Activated CD8-positive, alpha-beta memory T cell treated with anti-CD3 and anti-CD28 coated beads for 24 hours (primary cell): Measurements from ENCODE around the gene NEDD4.
"Not testable (repeated sequence)": the region's sequence is repeated elsewhere in the genome, so short reads cannot be mapped to it uniquely, and the experiment has no call there.

ENCODE experiments used
- DNase-seq: peaks from one replicate; pipeline ENCODE4 v3.0.0-alpha.2; 2020

NEDD4 gene

GRCh38 chr15:55823699-55824340 is 169.6 kb downstream of the NEDD4 start:
- DNase-seq, result no peak

GRCh38 chr15:55823191-55823670 is 170.2 kb downstream of the NEDD4 start:
- no peak for DNase-seq

- DNase-seq, result not testable (repeated sequence)
These were observed 171.7 kb downstream of the NEDD4 start for GRCh38 chr15:55821740-55822139.

DNA sequence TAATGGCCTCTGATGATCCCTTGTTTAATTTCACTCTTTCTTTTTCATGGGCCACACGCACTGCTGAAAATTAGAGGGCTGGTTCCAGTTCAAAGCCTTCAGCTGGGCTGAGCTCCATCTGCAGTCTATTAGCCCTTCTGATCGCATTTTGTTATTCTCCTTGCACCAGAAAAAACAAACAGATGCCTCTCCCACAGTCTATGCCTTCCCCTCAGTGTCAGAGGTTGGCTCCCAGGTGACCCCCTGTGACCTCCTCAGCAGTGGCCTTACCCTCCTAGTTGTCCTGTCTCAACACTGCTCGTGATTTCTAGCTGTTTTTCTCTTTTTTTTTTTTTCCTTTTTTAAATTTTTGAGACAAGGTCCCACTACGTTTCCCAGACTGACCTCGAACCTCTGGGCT is 173.4 kb downstream of the NEDD4 start:
- no peak for DNase-seq

DNA sequence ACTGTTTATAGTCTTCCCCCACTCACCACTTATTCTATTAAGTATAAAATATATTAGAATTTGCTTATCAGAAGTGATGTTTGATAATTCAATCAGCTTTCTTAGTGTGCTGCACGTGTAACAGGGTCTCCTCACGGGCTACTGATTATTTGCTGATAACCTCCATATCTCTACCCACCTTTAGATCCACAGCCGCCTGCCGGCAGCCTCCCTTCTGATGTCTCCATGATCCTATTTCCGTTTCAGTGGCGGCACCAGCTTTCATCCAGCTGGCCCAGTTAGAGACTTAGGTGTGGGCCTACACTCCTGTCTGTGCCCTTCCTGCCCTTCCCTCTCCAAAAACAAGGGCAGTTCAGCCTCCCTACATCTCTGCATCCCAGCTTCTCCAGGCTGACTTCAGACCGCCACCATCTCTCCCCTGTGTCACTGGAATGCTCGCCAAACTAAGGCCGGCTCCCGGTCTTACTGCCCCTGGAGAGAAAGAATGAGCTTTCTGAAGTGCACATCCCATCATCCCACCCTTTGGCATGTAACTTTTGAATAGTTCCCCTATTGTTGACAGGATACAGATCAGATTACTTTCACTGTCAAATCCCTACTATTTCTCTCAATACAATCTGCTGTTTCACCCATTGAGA is 173.9 kb downstream of the NEDD4 start:
- DNase-seq, result no peak

DNA sequence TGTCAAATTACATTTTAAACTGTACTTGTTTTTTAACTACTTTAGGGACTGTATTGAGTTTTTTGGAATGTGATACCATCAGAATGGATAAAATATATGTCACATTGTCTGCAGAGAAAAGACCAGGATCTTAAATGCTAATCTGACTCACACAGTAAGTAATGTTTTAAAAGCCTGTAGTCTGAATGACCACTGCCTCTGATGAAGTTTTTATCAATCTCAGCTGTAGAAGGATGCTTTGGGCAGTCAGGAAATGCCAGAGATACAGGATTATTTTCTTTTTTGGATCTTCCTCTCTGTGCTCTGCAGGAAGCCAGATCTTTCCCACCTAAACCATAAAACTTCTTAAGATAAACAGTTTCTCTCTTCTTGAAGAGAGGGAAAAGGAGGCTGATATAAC is 177.4 kb downstream of the NEDD4 start:
- no peak for DNase-seq

DNA sequence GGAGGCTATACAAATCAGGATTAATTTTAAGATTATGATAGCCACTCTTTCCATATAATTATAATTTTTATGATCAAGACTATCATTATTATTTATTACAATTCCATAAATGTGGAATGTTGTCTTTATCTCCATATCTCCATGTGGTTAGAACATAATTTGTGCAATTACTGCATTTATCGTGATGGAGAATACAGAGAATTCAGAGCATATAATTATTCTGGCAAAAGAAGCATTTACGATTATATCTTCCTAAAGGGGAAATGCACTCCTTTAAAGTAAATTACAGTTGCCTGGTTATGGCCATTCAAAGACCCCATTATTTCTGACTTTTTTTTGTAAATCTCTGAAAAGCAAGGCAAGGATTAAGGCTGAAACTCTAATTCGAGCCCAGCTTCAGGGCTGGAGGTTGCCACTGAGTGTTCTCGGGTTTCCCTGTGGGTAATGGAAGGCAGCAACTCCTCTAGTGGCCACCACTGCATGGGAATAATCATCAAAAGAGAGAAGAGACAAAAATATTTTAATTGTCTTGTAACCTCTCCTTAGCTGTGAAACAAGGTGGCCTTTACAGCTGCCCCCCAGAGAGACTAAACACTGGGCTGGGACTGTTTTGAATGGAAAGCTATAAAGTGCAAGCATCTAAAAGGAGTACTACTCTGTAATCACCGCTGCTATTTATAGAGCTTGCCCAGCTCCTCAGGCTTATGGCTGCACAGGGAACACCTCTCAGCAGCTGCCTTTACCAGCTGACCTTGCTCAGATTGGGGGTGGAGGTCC is 190.6 kb downstream of the NEDD4 start:
- no peak for DNase-seq

DNA sequence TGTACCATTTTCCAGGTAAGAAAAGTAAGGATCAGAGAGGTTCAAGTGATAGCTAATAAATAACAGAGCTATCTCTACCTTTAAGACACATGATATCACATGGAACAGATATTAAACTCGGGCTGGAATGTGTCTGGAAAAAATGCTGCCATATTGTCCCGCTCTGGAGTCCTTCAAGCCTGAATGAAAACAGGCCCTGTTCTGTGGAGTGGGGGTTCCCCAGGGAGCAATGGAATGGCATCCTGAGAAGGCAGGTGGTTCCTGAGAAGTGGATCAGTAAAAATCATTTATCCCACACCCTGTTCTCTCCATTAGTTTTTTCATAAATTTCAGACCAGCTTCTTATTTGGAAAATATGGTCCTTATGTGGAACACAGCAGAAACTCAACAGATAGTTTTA is 193.2 kb downstream of the NEDD4 start:
- no peak for DNase-seq

- no peak for DNase-seq
These were observed 193.9 kb downstream of the NEDD4 start for GRCh38 chr15:55799291-55800212.

- DNase-seq, result no peak
These were observed 197.0 kb downstream of the NEDD4 start for GRCh38 chr15:55796321-55796965.

GRCh38 chr15:55795031-55795430 is 198.4 kb downstream of the NEDD4 start:
- no peak for DNase-seq

- DNase-seq, result no peak
These were observed 201.6 kb downstream of the NEDD4 start for GRCh38 chr15:55791551-55792400.

DNA sequence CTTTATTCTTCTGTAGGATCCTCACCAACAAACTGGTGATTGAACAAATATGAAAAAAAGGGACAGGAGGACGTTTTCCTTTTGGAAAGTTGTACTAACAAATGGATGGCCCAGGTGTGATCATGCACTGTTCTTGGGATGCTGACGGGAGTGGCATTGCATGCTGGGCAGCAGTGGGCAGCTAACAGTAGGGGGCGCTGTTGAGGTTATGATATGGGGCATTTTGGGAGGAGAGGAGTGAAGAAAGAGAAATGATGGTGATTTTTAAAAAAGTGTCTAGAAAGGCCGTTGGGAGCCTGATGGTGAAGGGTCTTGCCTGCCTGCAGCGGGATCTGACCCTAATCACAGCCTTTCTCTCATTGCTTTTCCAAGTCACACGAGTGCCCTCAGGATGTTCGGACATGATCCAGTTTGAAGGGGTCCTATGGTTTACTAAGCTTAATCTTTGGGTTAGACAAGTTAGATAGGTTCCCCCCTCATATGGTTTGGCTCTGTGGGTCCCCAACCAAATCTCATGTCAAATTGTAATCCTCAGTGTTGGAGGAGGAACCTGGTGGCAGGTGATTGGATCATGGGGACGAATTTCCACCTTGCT is 204.2 kb downstream of the NEDD4 start:
- DNase-seq, result peak; percentile 77

DNA sequence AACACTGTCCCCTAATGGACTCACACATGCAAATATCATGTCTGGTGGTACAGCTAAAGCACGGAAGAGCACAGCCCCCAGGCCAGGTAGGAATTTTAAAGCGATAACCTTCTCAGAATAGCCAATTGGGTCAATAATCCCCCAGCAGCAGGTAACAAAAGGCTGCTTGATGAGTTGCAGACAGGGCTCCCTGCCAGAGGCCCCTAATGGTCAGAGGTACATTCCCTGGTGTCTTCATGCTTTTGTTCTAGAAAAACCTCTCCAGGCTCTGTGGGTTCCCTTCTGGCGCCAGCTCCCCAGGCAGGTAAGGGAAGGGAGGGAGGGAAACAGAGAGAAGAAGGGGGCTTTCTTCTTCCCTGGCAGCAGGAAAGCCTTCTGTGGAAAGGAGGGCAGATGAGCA is 207.1 kb downstream of the NEDD4 start:
- DNase-seq, result no peak

- DNase-seq, result not testable (repeated sequence)
These were observed 207.8 kb downstream of the NEDD4 start for GRCh38 chr15:55785593-55785992.

DNA sequence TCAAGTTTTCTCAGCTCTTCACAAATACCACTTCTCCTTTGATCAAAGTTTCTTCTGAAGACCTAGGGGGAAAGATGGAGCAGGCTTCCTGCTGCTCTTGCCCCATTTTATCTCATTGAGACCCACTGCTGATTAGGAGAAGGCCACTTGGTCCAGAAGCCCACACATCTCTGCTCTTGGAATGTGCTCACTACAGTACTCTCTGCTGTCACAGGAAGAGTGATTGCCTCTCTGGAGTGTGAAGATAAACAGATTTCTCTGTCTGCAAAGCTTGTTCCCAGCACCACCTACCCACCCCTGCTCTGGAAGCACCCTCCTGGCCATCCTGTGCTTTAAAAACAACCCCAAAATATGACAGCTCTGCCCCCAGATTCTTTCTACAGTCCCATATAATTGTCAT is 209.1 kb downstream of the NEDD4 start:
- DNase-seq, result no peak

DNA sequence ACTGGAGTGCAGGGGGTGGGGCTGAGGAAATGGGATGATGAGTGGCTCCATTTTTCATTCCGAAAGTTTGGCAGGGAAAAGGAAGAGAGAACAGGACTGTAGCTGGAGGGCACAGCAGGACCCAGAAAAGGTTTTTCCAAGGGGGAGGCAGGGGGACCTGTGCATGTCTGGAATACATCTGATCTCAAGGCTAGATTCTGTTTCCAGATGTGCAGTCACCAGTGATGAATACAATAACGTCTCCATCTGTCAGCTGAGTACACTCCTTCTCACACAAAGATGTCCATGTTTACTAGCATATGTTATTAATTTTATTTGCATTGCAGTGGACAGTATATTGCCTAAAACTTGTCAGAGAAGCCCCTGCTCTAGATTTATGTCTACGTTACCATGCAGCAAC is 210.5 kb downstream of the NEDD4 start:
- DNase-seq, result no peak

DNA sequence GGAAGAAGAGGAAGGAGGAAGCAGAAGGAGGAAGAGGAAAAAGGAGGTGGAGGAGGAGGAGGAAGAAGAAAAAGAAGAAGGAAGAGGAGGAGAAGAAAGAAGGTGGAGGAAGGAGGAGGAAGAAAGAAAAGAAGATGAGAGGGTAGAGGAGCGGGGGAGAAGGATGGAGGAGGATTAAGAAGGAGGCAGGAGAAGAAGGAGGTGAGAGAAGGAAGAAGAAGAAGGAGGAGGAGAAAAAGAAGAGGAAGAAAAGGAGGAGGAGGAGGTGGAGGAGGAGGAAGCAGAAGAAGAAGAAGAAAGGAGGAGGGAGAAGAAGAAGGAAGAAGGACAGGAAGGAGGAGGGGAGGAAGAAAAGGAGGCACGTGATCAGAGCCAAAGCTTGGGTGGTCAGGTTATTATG is 213.1 kb downstream of the NEDD4 start:
- no peak for DNase-seq

DNA sequence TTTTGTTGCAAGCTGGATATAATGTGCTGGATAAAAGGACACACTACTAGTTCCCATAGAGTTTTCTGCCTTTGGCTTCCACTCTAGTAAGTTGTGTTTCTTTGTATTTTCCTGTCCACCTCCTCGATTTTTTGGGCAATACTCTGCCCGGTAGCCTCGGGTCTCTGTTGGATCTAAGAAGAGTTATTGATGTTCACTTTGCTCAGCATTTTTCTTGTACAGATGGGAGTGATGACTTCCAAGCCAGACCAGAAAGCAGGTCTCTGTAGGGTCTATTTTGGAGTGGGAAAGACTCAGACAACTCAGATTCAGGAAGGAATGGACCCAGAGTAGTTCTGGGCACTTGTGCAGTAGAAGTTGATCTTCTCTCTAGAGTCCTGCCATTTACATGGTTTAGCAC is 214.5 kb downstream of the NEDD4 start:
- DNase-seq, result no peak
